GM08714 (cell line): ENCODE measurements around the gene PEX6.

Experiments
- H3K4me3 ChIP-seq: fragments of 200-500 bp; sonication (Bioruptor generic); 2 replicates; pipeline ENCODE4 v1.5.1; 2014; ENCODE audit warnings: mild to moderate bottlenecking, low read length, inconsistent platforms
- ZNF274 ChIP-seq: IDR thresholded peaks from 2 replicates; pipeline ENCODE4 v1.6.1; 2012; ENCODE audit warnings: mild to moderate bottlenecking, low read depth, low read length

Gene PEX6

DNA sequence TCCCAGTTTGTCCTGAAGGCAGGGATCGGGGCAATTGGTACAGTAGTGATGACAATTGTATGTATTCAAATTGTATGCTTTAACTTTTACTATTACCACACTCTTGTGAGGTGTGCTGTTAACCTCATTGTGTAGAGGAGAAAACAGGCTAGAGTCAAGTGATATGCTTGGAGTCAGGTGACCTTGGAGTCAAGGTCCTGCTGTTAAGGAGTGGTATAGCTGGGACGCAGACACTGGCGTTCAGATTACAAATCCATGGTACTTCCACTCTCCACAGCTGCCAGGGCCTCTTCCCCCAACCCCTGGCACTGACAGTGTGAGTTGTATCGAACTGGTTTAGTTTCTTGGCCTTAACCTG, 39.2 kb downstream of the PEX6 start:
- no peak overlapping the region for H3K4me3 ChIP-seq
- TF ChIP-seq ZNF274, result no peak

GRCh38 chr6:42938987-42939809, 39.8 kb downstream of the PEX6 start:
- H3K4me3 ChIP-seq, result no peak overlapping the region
- TF ChIP-seq ZNF274, result no peak

GRCh38 chr6:42938428-42938796, 40.6 kb downstream of the PEX6 start:
- H3K4me3 ChIP-seq, result no peak overlapping the region
- no peak for TF ChIP-seq ZNF274

DNA sequence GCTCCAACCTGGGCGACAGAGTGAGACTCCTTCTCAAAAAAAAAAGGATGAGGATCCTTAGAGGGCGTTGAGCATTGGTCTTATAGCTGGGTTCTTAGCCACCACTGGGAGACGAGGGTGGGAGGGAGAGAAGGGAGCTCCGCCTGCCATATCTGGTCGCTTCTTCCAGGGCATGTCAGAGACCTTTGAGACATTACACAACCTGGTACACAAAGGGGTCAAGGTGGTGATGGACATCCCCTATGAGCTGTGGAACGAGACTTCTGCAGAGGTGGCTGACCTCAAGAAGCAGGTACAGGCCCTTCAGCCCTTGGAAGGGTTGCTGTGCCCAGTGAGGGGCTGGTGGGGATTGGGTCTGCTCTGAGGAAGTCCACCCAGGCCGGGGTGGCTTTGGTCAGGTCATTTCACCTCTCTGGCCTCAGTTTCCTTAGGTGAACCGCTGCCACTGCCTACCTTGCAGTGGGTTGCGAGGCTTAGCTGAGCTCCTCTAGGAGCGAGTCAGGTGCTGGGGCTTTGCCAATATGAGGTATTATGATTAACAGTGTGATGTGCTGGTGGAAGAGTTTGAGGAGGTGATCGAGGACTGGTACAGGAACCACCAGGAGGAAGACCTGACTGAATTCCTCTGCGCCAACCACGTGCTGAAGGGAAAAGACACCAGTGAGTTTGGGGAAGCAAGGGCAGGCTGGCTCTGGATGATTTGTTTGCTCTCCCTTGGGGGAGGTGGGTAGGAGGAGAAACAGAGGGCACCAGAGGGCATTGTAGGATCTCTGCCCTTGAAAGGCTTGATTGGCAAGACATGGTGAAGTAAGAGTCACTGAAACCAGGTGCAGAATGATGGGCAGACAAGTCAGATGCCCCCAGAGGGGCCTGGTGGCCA, 41.2 kb downstream of the PEX6 start:
- H3K4me3 ChIP-seq, result no peak overlapping the region
- no peak for TF ChIP-seq ZNF274

DNA sequence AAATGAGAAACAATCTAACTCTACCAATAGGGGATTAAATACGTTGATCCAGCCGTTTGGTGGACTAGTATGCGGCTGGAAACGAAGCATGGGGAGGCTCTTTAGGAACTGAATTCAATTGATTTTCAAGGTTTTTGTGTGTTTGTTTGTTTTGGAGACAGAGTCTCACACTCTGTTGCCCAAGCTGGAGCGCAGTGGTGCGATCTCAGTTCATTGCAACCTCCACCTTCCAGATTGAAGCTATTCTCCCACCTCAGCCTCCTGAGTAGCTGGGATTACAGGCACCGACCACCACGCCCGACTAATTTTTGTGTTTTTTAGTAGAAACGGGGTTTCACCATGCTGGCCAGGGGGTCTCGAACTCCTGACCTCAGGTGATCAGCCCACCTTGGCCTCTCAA, 42.6 kb downstream of the PEX6 start:
- TF ChIP-seq ZNF274, result no peak
- no peak overlapping the region for H3K4me3 ChIP-seq

DNA sequence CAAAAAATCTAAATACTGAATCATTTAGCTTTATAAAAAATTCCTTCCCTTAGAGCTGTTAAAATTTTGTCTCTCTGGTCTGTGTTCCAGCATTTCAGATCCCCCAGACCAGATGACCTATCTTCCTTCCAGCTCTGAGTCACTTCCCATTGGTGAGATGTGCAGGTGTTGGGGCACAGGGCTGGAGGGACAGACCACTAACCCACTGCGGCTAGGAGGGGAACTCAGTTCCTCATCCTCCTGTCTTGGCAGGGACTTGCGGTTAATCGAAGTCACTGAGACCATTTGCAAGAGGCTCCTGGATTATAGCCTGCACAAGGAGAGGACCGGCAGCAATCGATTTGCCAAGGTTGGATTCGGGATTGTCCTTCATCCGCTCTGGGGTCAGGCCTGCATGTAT, 43.7 kb downstream of the PEX6 start:
- H3K4me3 ChIP-seq, result no peak overlapping the region
- no peak for TF ChIP-seq ZNF274

DNA sequence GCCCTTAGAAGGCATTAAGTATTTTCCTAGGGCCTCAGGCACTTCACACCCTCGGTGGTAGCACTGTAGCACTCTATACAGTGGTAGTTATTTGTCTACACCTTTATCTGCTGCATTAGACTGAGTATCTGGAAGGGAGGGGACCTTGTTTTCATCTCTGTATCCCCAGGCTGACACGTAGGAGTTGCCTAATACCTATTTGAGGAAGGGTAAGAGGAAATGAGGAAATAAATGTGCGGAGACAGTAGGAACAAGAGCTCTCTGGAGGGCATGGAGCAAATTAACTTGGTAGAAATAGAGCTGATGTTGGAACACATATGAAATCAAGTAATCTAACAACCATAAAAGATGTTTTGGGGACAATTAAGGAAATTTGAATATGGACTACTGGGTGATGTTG, 45.8 kb downstream of the PEX6 start:
- no peak overlapping the region; the same call in 1 of the 2 replicates for H3K4me3 ChIP-seq
- no peak for TF ChIP-seq ZNF274

DNA sequence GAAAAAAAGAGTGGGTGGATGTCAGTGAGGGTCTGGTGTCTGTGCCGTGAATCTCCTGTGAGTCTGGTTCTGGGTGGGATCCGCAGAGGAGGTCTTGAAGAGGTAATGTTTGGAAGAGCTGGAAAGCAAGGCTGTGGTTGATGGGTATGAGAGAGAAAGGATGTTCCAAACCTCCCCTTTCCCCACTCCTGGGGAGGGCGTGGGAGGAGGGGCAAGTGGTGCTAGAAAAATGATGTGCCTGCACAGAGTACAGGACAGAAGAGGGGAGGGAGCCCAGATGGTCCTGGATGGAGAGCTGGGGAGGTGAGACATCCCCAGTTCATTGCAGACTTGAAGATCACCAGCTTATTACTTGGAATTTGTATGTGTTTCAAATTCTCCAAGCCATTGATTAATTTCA, 46.6 kb downstream of the PEX6 start:
- peak overlapping the region; percentile 18; the same call in 1 of the 2 replicates for H3K4me3 ChIP-seq

DNA sequence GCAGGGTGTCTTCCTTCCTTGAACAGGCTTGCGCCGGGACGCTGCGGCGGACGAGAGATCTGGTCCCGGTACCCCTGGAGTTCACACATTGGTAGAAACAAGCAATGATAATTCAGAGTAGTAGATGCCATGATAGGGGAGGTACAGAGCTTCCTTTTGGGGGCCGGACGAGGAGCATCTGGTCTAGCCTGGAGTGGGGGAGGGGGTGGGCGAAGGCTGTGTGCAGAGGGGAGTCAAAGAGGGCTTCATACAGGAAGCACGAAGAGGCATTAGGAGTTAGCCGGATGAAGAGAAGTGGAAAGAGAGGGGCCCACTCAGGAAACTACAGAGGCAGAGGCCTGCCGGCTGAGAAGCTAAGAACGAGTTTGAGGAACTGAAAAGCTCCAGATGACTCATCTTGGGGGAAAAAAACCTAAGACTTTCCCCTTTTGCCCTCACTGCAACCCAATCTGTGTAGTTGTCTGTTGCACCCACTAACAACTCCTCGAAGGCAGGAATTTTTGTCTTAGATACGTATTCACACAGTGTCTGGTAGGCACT, 49.1 kb downstream of the PEX6 start:
- TF ChIP-seq ZNF274, result no peak
- H3K4me3 ChIP-seq, result peak overlapping the region; percentile 78

More for the DNA sequence above, 46.6 kb downstream of the PEX6 start:
- no peak for TF ChIP-seq ZNF274

GRCh38 chr6:42928986-42929820, 49.8 kb downstream of the PEX6 start, which contains the start of gene CNPY3:
TSS of gene CNPY3 (plus strand) at chr6:42929480. CDS start at chr6:42929571, 91 bp downstream.
- peak within 1 kb of the TSS; percentile 78 for H3K4me3 ChIP-seq
- TF ChIP-seq ZNF274, result no peak

GRCh38 chr6:42925248-42925857, 53.6 kb downstream of the PEX6 start:
- no peak overlapping the region for H3K4me3 ChIP-seq
- TF ChIP-seq ZNF274, result no peak

DNA sequence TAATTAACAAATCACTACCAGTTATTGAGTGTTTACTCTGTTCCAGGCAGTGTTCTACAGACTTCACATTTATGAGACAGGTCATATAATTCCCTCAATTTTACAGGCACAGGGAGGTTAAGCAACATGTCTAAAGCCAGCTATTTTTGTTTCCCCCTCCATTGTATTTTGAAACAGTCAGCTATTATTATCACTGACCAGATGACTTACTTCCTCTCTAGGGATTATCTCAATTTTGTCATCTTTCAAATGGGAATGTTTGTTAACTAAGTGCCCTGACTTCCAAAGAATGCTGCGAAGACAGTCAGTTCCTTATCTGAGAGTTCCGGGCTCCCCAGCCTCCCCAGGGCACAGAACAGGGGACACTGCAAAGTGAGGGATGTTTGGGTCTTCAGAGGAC, 55.3 kb downstream of the PEX6 start:
- TF ChIP-seq ZNF274, result no peak

DNA sequence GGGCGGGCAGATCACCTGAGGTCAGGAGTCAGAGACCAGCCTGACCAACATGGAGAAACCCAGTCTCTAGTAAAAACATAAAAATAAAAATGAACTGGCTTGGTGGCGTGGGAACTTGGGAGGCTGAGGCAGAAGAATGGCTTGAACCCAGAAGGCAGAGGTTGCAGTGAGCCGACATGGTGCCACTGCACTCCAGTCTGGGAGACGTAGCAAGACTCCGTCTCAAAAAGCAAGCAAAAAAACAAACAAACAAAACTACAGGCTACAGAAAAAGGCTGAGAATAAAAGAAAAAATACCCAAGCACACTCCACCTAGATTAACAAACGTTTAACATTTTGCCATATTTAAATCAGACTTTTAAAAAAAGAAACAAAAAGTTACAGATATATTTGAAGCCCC, 57.2 kb downstream of the PEX6 start:
- no peak for TF ChIP-seq ZNF274
- H3K4me3 ChIP-seq, result no peak overlapping the region

More for the DNA sequence above, 55.3 kb downstream of the PEX6 start:
- no peak overlapping the region for H3K4me3 ChIP-seq
